Measurements from ENCODE around the gene ECE1. TPM values are rescaled to one million over a fixed set of nuclear protein-coding genes. Genes with fewer than 3 reads are reported as not detected.
"Not testable (repeated sequence)": the region's sequence is repeated elsewhere in the genome, so short reads cannot be mapped to it uniquely, and the experiment has no call there.

ECE1 gene
- polyA plus RNA-seq, 3 donors: 43.4 to 46.6 (median 44.2) TPM

- DNase-seq (ENCODE audit: extremely low read depth in 1 of 11, low read depth in 9 of 11, low spot score in 4 of 11): no peak
Observed at GRCh38 chr1:21245688-21246229, 44.5 kb downstream of the ECE1 start.

GRCh38 chr1:21244986-21245687, 45.1 kb downstream of the ECE1 start:
- DNase-seq (ENCODE audit: extremely low read depth in 1 of 11, low read depth in 9 of 11, low spot score in 4 of 11): no peak

- DNase-seq (ENCODE audit: extremely low read depth in 1 of 11, low read depth in 9 of 11, low spot score in 4 of 11): no peak
Observed at GRCh38 chr1:21244154-21244553, 46.1 kb downstream of the ECE1 start.

GRCh38 chr1:21242846-21243245, 47.4 kb downstream of the ECE1 start:
- DNase-seq (ENCODE audit: extremely low read depth in 1 of 11, low read depth in 9 of 11, low spot score in 4 of 11): no peak

- no peak for DNase-seq (ENCODE audit: extremely low read depth in 1 of 11, low read depth in 9 of 11, low spot score in 4 of 11)
Observed at GRCh38 chr1:21241771-21242581, 48.3 kb downstream of the ECE1 start.

GRCh38 chr1:21240706-21241105, 49.6 kb downstream of the ECE1 start:
- no peak for DNase-seq (ENCODE audit: extremely low read depth in 1 of 11, low read depth in 9 of 11, low spot score in 4 of 11)

- no peak for DNase-seq (ENCODE audit: extremely low read depth in 1 of 11, low read depth in 9 of 11, low spot score in 4 of 11)
Observed at GRCh38 chr1:21239221-21239620, 51.0 kb downstream of the ECE1 start.

- DNase-seq (ENCODE audit: extremely low read depth in 1 of 11, low read depth in 9 of 11, low spot score in 4 of 11): no peak
Observed at GRCh38 chr1:21238141-21238800, 52.0 kb downstream of the ECE1 start.

GRCh38 chr1:21237446-21238088, 52.7 kb downstream of the ECE1 start:
- DNase-seq (ENCODE audit: extremely low read depth in 1 of 11, low read depth in 9 of 11, low spot score in 4 of 11): no peak

- DNase-seq (ENCODE audit: extremely low read depth in 1 of 11, low read depth in 9 of 11, low spot score in 4 of 11): no peak
Observed at GRCh38 chr1:21236178-21236577, 54.1 kb downstream of the ECE1 start.

GRCh38 chr1:21234779-21235178, 55.5 kb downstream of the ECE1 start:
- DNase-seq (ENCODE audit: extremely low read depth in 1 of 11, low read depth in 9 of 11, low spot score in 4 of 11): no peak

- no peak for DNase-seq (ENCODE audit: extremely low read depth in 1 of 11, low read depth in 9 of 11, low spot score in 4 of 11)
Observed at GRCh38 chr1:21233490-21233889, 56.8 kb downstream of the ECE1 start.

- peak in 7 of 11 donors; percentile 32 to 66 (median 50) for DNase-seq (ENCODE audit: extremely low read depth in 1 of 11, low read depth in 9 of 11, low spot score in 4 of 11)
Observed at GRCh38 chr1:21232044-21232443, 58.2 kb downstream of the ECE1 start.

GRCh38 chr1:21229246-21230000, 60.8 kb downstream of the ECE1 start:
- DNase-seq (ENCODE audit: extremely low read depth in 1 of 11, low read depth in 9 of 11, low spot score in 4 of 11): no peak

- not testable (repeated sequence) for DNase-seq (ENCODE audit: extremely low read depth in 1 of 11, low read depth in 9 of 11, low spot score in 4 of 11)
Observed at GRCh38 chr1:21228224-21228623, 62.0 kb downstream of the ECE1 start.

GRCh38 chr1:21225065-21225464, 65.2 kb downstream of the ECE1 start:
- no peak for DNase-seq (ENCODE audit: extremely low read depth in 1 of 11, low read depth in 9 of 11, low spot score in 4 of 11)

GRCh38 chr1:21220815-21221214, 69.4 kb downstream of the ECE1 start:
- DNase-seq (ENCODE audit: extremely low read depth in 1 of 11, low read depth in 9 of 11, low spot score in 4 of 11): no peak

- no peak for DNase-seq (ENCODE audit: extremely low read depth in 1 of 11, low read depth in 9 of 11, low spot score in 4 of 11)
Observed at GRCh38 chr1:21219674-21220073, 70.6 kb downstream of the ECE1 start.
